ELR (cell line): ENCODE data around the gene ABCC4.

Experiments
- DNase-seq: peaks from one replicate; pipeline ENCODE4 v3.0.0-alpha.2; 2015; ENCODE audit warnings: low read depth

Gene ABCC4

GRCh38 chr13:94992036-94992960 lies 309.0 kb downstream of the ABCC4 start:
- DNase-seq, result no peak

GRCh38 chr13:94988654-94989053 lies 312.6 kb downstream of the ABCC4 start:
- DNase-seq, result no peak

GRCh38 chr13:94987869-94988268 lies 313.4 kb downstream of the ABCC4 start:
- DNase-seq, result peak; percentile 71

GRCh38 chr13:94987081-94987480 lies 314.2 kb downstream of the ABCC4 start:
- DNase-seq, result no peak

- DNase-seq, result no peak
Observed at GRCh38 chr13:94984958-94985357, 316.3 kb downstream of the ABCC4 start.

GRCh38 chr13:94978516-94978915 lies 322.7 kb downstream of the ABCC4 start:
- DNase-seq, result peak; percentile 11

GRCh38 chr13:94974015-94974951 lies 327.0 kb downstream of the ABCC4 start:
- no peak for DNase-seq

- no peak for DNase-seq
Observed at GRCh38 chr13:94972262-94972661, 329.0 kb downstream of the ABCC4 start.
